Measurements from ENCODE around the gene NAT9.

NAT9 gene

DNA sequence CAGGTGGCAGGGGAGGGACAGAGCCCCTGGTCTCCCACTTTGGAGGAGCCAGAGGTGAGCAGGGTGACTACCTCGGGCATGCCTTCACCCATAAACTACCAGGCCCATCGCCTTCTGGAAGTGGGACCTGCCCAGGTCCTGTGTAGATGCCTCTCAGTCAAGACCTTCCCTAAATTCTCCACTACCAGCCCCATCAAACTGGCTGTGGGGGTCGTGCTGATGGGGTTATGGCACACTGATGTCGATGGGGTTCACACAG lies 44.9 kb downstream of the NAT9 start:
- no peak overlapping the region for H3K27ac ChIP-seq (ENCODE audit: low read depth in 2 of 2, low read length in 2 of 2)
- H3K27me3 ChIP-seq (ENCODE audit: control insufficient read depth in 2 of 2, insufficient read depth in 2 of 2, low read length in 2 of 2): peaks cover 0 to 3% of the 10 kb centered on the region in 2 donors
- H3K4me1 ChIP-seq (ENCODE audit: control insufficient read depth in 2 of 2, insufficient read depth in 2 of 2, low read length in 2 of 2): no peaks in the 10 kb centered on the region
- no peak overlapping the region for H3K9ac ChIP-seq (ENCODE audit: low read depth in 1 of 2, low read length in 2 of 2)
- H3K4me3 ChIP-seq (ENCODE audit: low read length in 2 of 2): no peak overlapping the region
- no peaks in the 10 kb centered on the region for H3K9me3 ChIP-seq (ENCODE audit: control insufficient read depth in 2 of 2, low read length in 2 of 2)
- no peaks in the 10 kb centered on the region for H3K36me3 ChIP-seq (ENCODE audit: control insufficient read depth in 2 of 2, insufficient read depth in 2 of 2, low read length in 2 of 2)

DNA sequence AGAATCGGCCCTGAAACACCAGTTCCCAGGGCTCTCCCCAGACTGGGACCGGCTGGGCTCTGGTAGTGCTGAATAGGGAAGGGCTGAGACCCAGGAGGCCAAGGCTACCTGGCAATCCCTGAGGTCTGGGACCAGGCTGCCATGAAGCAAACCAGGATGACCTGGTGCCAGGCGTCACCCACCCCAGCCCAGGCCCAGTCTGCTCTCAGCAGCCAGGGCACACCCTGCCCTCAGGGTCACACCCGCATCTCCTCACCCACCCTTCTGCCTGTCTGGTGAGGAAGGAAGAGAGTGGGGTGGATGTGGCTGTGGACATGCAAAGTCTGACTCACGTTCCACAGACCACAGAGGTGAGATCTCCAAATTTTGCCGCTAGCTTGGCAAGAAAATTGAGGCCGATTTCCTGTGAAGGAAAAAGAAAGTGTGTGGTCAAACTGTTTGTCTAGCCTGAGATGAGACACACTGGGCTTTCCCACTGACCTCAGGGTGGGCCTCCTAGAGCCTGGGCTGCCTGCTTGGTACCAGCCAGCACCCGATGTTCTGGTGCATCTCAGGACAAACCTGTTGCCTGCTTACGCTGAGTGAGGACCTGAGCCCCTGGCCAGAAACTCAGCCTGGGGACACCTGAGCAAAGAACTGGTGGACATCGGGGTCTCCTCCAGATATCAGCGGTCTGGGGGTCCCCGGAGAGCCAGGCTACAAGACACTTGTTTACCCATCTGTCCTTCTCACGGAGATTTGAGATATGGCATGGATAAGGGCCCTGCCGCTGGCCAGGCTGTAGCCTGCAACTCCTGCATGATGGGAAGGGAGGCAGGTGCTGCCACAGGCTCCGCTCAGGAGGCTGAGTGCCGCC lies 45.4 kb downstream of the NAT9 start:
- Histone ChIP-seq H3K9ac (ENCODE audit: low read depth in 1 of 2, low read length in 2 of 2) (no peak overlapping the region), H3K36me3 (ENCODE audit: control insufficient read depth in 2 of 2, insufficient read depth in 2 of 2, low read length in 2 of 2) (no peaks in the 10 kb centered on the region), H3K4me1 (ENCODE audit: control insufficient read depth in 2 of 2, insufficient read depth in 2 of 2, low read length in 2 of 2) (no peaks in the 10 kb centered on the region), H3K27me3 (ENCODE audit: control insufficient read depth in 2 of 2, insufficient read depth in 2 of 2, low read length in 2 of 2) (peaks cover 0 to 3% of the 10 kb centered on the region in 2 donors), H3K4me3 (ENCODE audit: low read length in 2 of 2) (no peak overlapping the region), H3K27ac (ENCODE audit: low read depth in 2 of 2, low read length in 2 of 2) (no peak overlapping the region), H3K9me3 (ENCODE audit: control insufficient read depth in 2 of 2, low read length in 2 of 2) (no peaks in the 10 kb centered on the region)

GRCh38 chr17:74729866-74730265 lies 46.3 kb downstream of the NAT9 start:
- Histone ChIP-seq H3K9ac (ENCODE audit: low read depth in 1 of 2, low read length in 2 of 2) (no peak overlapping the region), H3K27ac (ENCODE audit: low read depth in 2 of 2, low read length in 2 of 2) (no peak overlapping the region), H3K4me3 (ENCODE audit: low read length in 2 of 2) (no peak overlapping the region), H3K36me3 (ENCODE audit: control insufficient read depth in 2 of 2, insufficient read depth in 2 of 2, low read length in 2 of 2) (no peaks in the 10 kb centered on the region), H3K4me1 (ENCODE audit: control insufficient read depth in 2 of 2, insufficient read depth in 2 of 2, low read length in 2 of 2) (no peaks in the 10 kb centered on the region), H3K9me3 (ENCODE audit: control insufficient read depth in 2 of 2, low read length in 2 of 2) (no peaks in the 10 kb centered on the region), H3K27me3 (ENCODE audit: control insufficient read depth in 2 of 2, insufficient read depth in 2 of 2, low read length in 2 of 2) (peaks cover 0 to 3% of the 10 kb centered on the region in 2 donors)

GRCh38 chr17:74729368-74729767 lies 46.8 kb downstream of the NAT9 start:
- Histone ChIP-seq H3K4me1 (ENCODE audit: control insufficient read depth in 2 of 2, insufficient read depth in 2 of 2, low read length in 2 of 2) (no peaks in the 10 kb centered on the region), H3K9ac (ENCODE audit: low read depth in 1 of 2, low read length in 2 of 2) (no peak overlapping the region), H3K4me3 (ENCODE audit: low read length in 2 of 2) (no peak overlapping the region), H3K36me3 (ENCODE audit: control insufficient read depth in 2 of 2, insufficient read depth in 2 of 2, low read length in 2 of 2) (no peaks in the 10 kb centered on the region), H3K27me3 (ENCODE audit: control insufficient read depth in 2 of 2, insufficient read depth in 2 of 2, low read length in 2 of 2) (peaks cover 0 to 3% of the 10 kb centered on the region in 2 donors), H3K27ac (ENCODE audit: low read depth in 2 of 2, low read length in 2 of 2) (no peak overlapping the region), H3K9me3 (ENCODE audit: control insufficient read depth in 2 of 2, low read length in 2 of 2) (no peaks in the 10 kb centered on the region)

DNA sequence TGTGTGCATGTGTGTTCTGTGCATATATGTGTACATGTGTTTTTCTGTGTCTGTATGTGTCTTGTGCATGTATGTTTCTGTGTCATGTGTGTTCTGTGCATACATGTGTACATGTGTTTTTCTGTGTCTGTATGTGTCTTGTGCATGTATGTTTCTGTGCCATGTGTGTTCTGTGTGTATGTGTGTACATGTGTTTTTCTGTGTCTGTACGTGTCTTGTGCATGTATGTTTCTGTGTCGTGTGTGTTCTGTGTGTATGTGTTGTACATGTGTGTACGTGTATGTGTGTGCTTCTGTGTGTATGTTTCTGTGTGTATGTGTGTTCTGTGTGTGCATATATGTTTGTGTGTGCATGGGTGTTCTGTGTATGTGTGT lies 47.5 kb downstream of the NAT9 start:
- Histone ChIP-seq H3K27ac (ENCODE audit: low read depth in 2 of 2, low read length in 2 of 2) (no peak overlapping the region), H3K27me3 (ENCODE audit: control insufficient read depth in 2 of 2, insufficient read depth in 2 of 2, low read length in 2 of 2) (peaks cover 0 to 3% of the 10 kb centered on the region in 2 donors), H3K9ac (ENCODE audit: low read depth in 1 of 2, low read length in 2 of 2) (no peak overlapping the region), H3K4me1 (ENCODE audit: control insufficient read depth in 2 of 2, insufficient read depth in 2 of 2, low read length in 2 of 2) (no peaks in the 10 kb centered on the region), H3K9me3 (ENCODE audit: control insufficient read depth in 2 of 2, low read length in 2 of 2) (no peaks in the 10 kb centered on the region), H3K36me3 (ENCODE audit: control insufficient read depth in 2 of 2, insufficient read depth in 2 of 2, low read length in 2 of 2) (no peaks in the 10 kb centered on the region), H3K4me3 (ENCODE audit: low read length in 2 of 2) (no peak overlapping the region)

GRCh38 chr17:74728033-74728701 lies 48.0 kb downstream of the NAT9 start:
- H3K27ac ChIP-seq (ENCODE audit: low read depth in 2 of 2, low read length in 2 of 2): no peak overlapping the region
- H3K9ac ChIP-seq (ENCODE audit: low read depth in 1 of 2, low read length in 2 of 2): no peak overlapping the region
- no peak overlapping the region for H3K4me3 ChIP-seq (ENCODE audit: low read length in 2 of 2)
- no peaks in the 10 kb centered on the region for H3K9me3 ChIP-seq (ENCODE audit: control insufficient read depth in 2 of 2, low read length in 2 of 2)
- no peaks in the 10 kb centered on the region for H3K4me1 ChIP-seq (ENCODE audit: control insufficient read depth in 2 of 2, insufficient read depth in 2 of 2, low read length in 2 of 2)
- H3K36me3 ChIP-seq (ENCODE audit: control insufficient read depth in 2 of 2, insufficient read depth in 2 of 2, low read length in 2 of 2): no peaks in the 10 kb centered on the region
- peaks cover 0 to 3% of the 10 kb centered on the region in 2 donors for H3K27me3 ChIP-seq (ENCODE audit: control insufficient read depth in 2 of 2, insufficient read depth in 2 of 2, low read length in 2 of 2)

DNA sequence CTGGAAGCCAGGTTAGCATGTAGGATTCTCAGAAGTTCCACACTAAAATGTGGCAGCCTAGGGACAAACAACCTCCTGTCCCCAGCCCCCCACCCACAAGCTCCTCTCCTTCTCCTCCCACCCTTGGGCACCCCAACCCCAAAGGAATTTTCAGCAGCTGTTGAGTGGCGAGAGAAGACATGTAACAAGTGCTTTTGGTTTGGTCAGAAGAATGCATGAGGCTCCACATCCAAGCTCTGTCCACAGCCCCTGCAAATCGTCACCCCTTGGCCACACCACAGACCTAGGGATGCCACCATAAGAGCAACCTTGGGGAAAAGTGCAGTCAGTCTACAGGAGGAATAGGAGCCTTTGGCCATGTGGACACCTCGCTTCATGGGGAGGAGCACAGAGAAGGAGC lies 51.0 kb downstream of the NAT9 start:
- Histone ChIP-seq H3K9ac (ENCODE audit: low read depth in 1 of 2, low read length in 2 of 2) (no peak overlapping the region), H3K4me3 (ENCODE audit: low read length in 2 of 2) (no peak overlapping the region), H3K4me1 (ENCODE audit: control insufficient read depth in 2 of 2, insufficient read depth in 2 of 2, low read length in 2 of 2) (no peaks in the 10 kb centered on the region), H3K36me3 (ENCODE audit: control insufficient read depth in 2 of 2, insufficient read depth in 2 of 2, low read length in 2 of 2) (no peaks in the 10 kb centered on the region), H3K9me3 (ENCODE audit: control insufficient read depth in 2 of 2, low read length in 2 of 2) (no peaks in the 10 kb centered on the region), H3K27ac (ENCODE audit: low read depth in 2 of 2, low read length in 2 of 2) (no peak overlapping the region), H3K27me3 (ENCODE audit: control insufficient read depth in 2 of 2, insufficient read depth in 2 of 2, low read length in 2 of 2) (no peaks in the 10 kb centered on the region)

DNA sequence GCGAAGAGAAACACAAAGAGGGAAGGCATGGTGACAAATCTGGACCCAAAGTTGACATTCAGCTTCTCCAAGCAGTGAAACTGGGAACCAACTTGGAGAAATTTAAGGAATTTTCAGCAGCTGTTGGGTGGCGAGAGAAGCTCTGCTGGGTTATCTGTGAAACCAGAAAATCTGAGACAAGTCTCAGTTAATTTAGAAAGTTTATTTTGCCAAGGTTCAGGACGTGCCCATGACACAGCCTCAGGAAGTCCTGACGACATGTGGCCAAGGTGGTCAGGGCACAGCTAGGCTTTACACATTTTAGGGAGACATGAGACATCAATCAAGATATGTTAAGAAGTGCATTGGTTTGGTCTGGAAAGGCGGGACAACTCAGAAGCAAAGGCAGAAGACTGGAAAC lies 52.3 kb downstream of the NAT9 start:
- H3K9ac ChIP-seq (ENCODE audit: low read depth in 1 of 2, low read length in 2 of 2): no peak overlapping the region
- H3K36me3 ChIP-seq (ENCODE audit: control insufficient read depth in 2 of 2, insufficient read depth in 2 of 2, low read length in 2 of 2): no peaks in the 10 kb centered on the region
- no peaks in the 10 kb centered on the region for H3K27me3 ChIP-seq (ENCODE audit: control insufficient read depth in 2 of 2, insufficient read depth in 2 of 2, low read length in 2 of 2)
- no peak overlapping the region for H3K27ac ChIP-seq (ENCODE audit: low read depth in 2 of 2, low read length in 2 of 2)
- H3K4me1 ChIP-seq (ENCODE audit: control insufficient read depth in 2 of 2, insufficient read depth in 2 of 2, low read length in 2 of 2): no peaks in the 10 kb centered on the region
- no peak overlapping the region for H3K4me3 ChIP-seq (ENCODE audit: low read length in 2 of 2)
- no peaks in the 10 kb centered on the region for H3K9me3 ChIP-seq (ENCODE audit: control insufficient read depth in 2 of 2, low read length in 2 of 2)

DNA sequence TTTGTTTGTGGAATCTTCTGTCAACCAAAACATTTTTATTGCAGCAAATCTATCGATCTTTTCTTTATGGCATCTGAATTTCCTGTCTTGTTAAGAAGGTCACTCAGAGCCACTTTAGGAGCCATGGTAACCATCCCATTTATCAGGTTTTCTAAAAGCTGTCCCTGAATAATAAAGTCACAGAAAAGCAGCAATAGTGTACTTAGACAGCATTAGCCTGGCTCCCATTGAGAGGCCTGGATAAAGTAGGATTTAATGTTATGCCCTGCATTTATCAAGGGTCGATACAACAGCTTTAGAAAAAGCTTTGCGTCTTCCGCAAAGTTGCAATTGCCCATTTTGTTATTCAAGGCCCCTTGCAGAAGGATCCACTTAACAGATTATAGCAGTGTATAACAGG lies 53.4 kb downstream of the NAT9 start:
- Histone ChIP-seq H3K27me3 (ENCODE audit: control insufficient read depth in 2 of 2, insufficient read depth in 2 of 2, low read length in 2 of 2) (no peaks in the 10 kb centered on the region), H3K27ac (ENCODE audit: low read depth in 2 of 2, low read length in 2 of 2) (no peak overlapping the region), H3K4me3 (ENCODE audit: low read length in 2 of 2) (no peak overlapping the region), H3K9me3 (ENCODE audit: control insufficient read depth in 2 of 2, low read length in 2 of 2) (no peaks in the 10 kb centered on the region), H3K9ac (ENCODE audit: low read depth in 1 of 2, low read length in 2 of 2) (no peak overlapping the region), H3K4me1 (ENCODE audit: control insufficient read depth in 2 of 2, insufficient read depth in 2 of 2, low read length in 2 of 2) (no peaks in the 10 kb centered on the region), H3K36me3 (ENCODE audit: control insufficient read depth in 2 of 2, insufficient read depth in 2 of 2, low read length in 2 of 2) (no peaks in the 10 kb centered on the region)
